Panc1 (cell line): ENCODE results near the gene KCNIP4. TPM values are rescaled to one million over a fixed set of nuclear protein-coding genes. Genes with fewer than 3 reads are reported as not detected.

Source experiments
- ATAC-seq: fragments of 200-7000 bp; cut with Tn5 transposase; 2 replicates; pipeline ENCODE4 v1.9.1; 2020; ENCODE audit warnings: mild to moderate bottlenecking, moderate library complexity
- BruUV-seq: library from RNA; stranded (reverse); fragments of 400-500 nt; replicated peaks from 2 replicates; lab custom pipeline; 2021; lab: Mats Ljungman, UMichigan
- CTCF ChIA-PET: fragments of 300-600 bp; sonication (Branson Sonifier 250); formaldehyde crosslinking; loops from one replicate; lab custom pipeline; 2022; ENCODE audit warnings: antibody characterized with exemption; lab: Charles Lee
- POLR2A ChIA-PET: fragments of 300-600 bp; sonication (Branson Sonifier 250); formaldehyde crosslinking; loops from one replicate; lab custom pipeline; 2022; ENCODE audit warnings: antibody characterized with exemption; lab: Charles Lee
- DNase-seq: peaks from one replicate; pipeline ENCODE4 v3.0.0-alpha.2; 2010; ENCODE audit warnings: low read depth, low spot score
- H3K27ac ChIP-seq: 2 replicates; pipeline ENCODE4 v1.5.1; 2011; ENCODE audit warnings: mild to moderate bottlenecking, low read length, inconsistent platforms
- H3K27me3 ChIP-seq: fragments of 200-500 bp; sonication (Bioruptor generic); 2 replicates; pipeline ENCODE4 v1.6.0; 2014; ENCODE audit warnings: low read length, inconsistent platforms; ENCODE audit not compliant: control insufficient read depth, insufficient read depth
- H3K36me3 ChIP-seq: fragments of 200-500 bp; sonication (Bioruptor generic); 2 replicates; pipeline ENCODE4 v1.5.1; 2014; ENCODE audit warnings: inconsistent platforms, mild to moderate bottlenecking, low read length, moderate library complexity; ENCODE audit not compliant: control insufficient read depth, insufficient read depth
- H3K4me1 ChIP-seq: 2 replicates; pipeline ENCODE4 v1.5.1; 2011; ENCODE audit warnings: inconsistent platforms, mild to moderate bottlenecking, low read length, moderate library complexity; ENCODE audit not compliant: control insufficient read depth, insufficient read depth
- H3K4me3 ChIP-seq, 2 experiments: 2 replicates each; pipeline ENCODE4 v1.5.1; 2011 to 2012; ENCODE audit warnings: low read depth in 2 of 2, low read length in 2 of 2, mild to moderate bottlenecking in 2 of 2, inconsistent platforms in 1 of 2, moderate library complexity in 1 of 2
- H3K9me3 ChIP-seq: fragments of 200-500 bp; sonication (Bioruptor generic); 2 replicates; pipeline ENCODE4 v1.5.1; 2014; ENCODE audit warnings: low read depth, mild to moderate bottlenecking, inconsistent platforms, low read length, moderate library complexity; ENCODE audit not compliant: control insufficient read depth, insufficient read depth
- POLR2AphosphoS5 ChIP-seq: IDR thresholded peaks from 2 replicates; pipeline ENCODE4 v1.6.1; 2012; ENCODE audit warnings: mild to moderate bottlenecking, low read depth, low read length, moderate library complexity
- SIN3A ChIP-seq: IDR thresholded peaks from 2 replicates; pipeline ENCODE4 v1.6.1; 2012; ENCODE audit warnings: low read depth, mild to moderate bottlenecking, low read length, moderate library complexity, borderline replicate concordance; ENCODE audit not compliant: insufficient read depth
- TCF7L2 ChIP-seq: IDR thresholded peaks from 2 replicates; pipeline ENCODE4 v1.6.1; 2011; ENCODE audit warnings: mild to moderate bottlenecking, low read depth, low read length, inconsistent platforms
- in situ Hi-C: cut with HindIII; loops from 2 replicates; pipeline ENCODE4 v1.10.0; 2016; ENCODE audit warnings: low sequenced_read_pairs, low pct_unique_long_range_greater_than_20kb
- intact Hi-C: fragments of 100-400 bp; cut with micrococcal nuclease; formaldehyde crosslinking; loops from one replicate; pipeline ENCODE4 v1.10.0; 2022; ENCODE audit not compliant: unreplicated experiment
- total RNA-seq: library from RNA; stranded (reverse); gene quantifications from one replicate; pipeline ENCODE4 v1.2.1, GENCODE V29; 2021; ENCODE audit not compliant: unreplicated experiment
- TF ChIP-seq, protein P1 (sequence below): fragments of 450-650 bp; IDR thresholded peaks from 2 replicates; pipeline ENCODE4 v1.5.1; 2017; ENCODE audit warnings: mild to moderate bottlenecking
- TF ChIP-seq, protein P2 (sequence below), 2 experiments: IDR thresholded peaks; 2 replicates each; pipeline ENCODE4 v1.6.1; 2011 to 2012; ENCODE audit warnings: low read depth in 2 of 2, control low read depth in 1 of 2, low read length in 1 of 2, mild to moderate bottlenecking in 1 of 2, moderate library complexity in 1 of 2; ENCODE audit not compliant: insufficient read depth in 1 of 2

The KCNIP4 gene
- total RNA-seq, 1 experiment from 2014 or later = not detected

DNA sequence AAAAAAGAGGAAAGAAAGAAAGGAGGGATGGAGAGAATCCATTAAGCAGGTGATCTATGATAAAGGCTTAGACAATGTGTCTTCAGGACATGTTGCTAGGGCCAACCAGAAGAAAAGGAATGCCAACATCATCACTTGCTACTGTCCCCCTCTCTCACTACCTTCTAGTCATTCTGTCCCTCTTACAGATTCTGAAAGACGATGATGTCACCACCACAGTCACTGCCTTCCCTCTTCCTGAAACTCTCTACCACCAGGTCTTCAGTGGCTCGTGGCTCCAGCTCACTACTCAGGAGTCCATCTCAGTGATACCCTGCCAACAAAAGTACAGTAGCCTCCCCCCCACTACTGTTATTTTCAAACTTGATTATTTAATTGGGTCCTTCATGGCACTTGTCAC, 64.0 kb downstream of the KCNIP4 start:
- Histone ChIP-seq H3K27ac (no peak overlapping the region), H3K36me3 (no peaks in the 10 kb centered on the region), H3K27me3 (no peaks in the 10 kb centered on the region), H3K4me3 (no peak overlapping the region), H3K4me1 (no peaks in the 10 kb centered on the region), H3K9me3 (no peaks in the 10 kb centered on the region)
- CTCF ChIA-PET = no interaction called here
- no peak for DNase-seq
- POLR2A ChIA-PET = no interaction called here
- TF ChIP-seq TCF7L2 = no peak
- TF ChIP-seq, protein P1, sequence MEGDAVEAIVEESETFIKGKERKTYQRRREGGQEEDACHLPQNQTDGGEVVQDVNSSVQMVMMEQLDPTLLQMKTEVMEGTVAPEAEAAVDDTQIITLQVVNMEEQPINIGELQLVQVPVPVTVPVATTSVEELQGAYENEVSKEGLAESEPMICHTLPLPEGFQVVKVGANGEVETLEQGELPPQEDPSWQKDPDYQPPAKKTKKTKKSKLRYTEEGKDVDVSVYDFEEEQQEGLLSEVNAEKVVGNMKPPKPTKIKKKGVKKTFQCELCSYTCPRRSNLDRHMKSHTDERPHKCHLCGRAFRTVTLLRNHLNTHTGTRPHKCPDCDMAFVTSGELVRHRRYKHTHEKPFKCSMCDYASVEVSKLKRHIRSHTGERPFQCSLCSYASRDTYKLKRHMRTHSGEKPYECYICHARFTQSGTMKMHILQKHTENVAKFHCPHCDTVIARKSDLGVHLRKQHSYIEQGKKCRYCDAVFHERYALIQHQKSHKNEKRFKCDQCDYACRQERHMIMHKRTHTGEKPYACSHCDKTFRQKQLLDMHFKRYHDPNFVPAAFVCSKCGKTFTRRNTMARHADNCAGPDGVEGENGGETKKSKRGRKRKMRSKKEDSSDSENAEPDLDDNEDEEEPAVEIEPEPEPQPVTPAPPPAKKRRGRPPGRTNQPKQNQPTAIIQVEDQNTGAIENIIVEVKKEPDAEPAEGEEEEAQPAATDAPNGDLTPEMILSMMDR = no peak
- TF ChIP-seq, protein P2, sequence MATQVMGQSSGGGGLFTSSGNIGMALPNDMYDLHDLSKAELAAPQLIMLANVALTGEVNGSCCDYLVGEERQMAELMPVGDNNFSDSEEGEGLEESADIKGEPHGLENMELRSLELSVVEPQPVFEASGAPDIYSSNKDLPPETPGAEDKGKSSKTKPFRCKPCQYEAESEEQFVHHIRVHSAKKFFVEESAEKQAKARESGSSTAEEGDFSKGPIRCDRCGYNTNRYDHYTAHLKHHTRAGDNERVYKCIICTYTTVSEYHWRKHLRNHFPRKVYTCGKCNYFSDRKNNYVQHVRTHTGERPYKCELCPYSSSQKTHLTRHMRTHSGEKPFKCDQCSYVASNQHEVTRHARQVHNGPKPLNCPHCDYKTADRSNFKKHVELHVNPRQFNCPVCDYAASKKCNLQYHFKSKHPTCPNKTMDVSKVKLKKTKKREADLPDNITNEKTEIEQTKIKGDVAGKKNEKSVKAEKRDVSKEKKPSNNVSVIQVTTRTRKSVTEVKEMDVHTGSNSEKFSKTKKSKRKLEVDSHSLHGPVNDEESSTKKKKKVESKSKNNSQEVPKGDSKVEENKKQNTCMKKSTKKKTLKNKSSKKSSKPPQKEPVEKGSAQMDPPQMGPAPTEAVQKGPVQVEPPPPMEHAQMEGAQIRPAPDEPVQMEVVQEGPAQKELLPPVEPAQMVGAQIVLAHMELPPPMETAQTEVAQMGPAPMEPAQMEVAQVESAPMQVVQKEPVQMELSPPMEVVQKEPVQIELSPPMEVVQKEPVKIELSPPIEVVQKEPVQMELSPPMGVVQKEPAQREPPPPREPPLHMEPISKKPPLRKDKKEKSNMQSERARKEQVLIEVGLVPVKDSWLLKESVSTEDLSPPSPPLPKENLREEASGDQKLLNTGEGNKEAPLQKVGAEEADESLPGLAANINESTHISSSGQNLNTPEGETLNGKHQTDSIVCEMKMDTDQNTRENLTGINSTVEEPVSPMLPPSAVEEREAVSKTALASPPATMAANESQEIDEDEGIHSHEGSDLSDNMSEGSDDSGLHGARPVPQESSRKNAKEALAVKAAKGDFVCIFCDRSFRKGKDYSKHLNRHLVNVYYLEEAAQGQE (IDR thresholded peaks at IDR 0.05; ENCODE audit: insufficient read depth in 1 of 2, low read depth in 2 of 2, low read length in 1 of 2) = no peak
- no peak for TF ChIP-seq SIN3A
- TF ChIP-seq POLR2AphosphoS5 = no peak
- in situ Hi-C loops (no loop called here), intact Hi-C loops (no loop called here)
- ATAC-seq = no peak
- no TSS peak for BruUV-seq

GRCh38 chr4:21882051-21882839, 66.3 kb downstream of the KCNIP4 start:
- no peak overlapping the region for H3K27ac ChIP-seq
- no peaks in the 10 kb centered on the region for H3K9me3 ChIP-seq
- intact Hi-C loops (no loop called here), in situ Hi-C loops (no loop called here)
- no peaks in the 10 kb centered on the region for H3K36me3 ChIP-seq
- H3K27me3 ChIP-seq = no peaks in the 10 kb centered on the region
- DNase-seq = no peak
- POLR2A ChIA-PET = no interaction called here
- ATAC-seq = no peak
- no TSS peak for BruUV-seq
- CTCF ChIA-PET = no interaction called here
- TF ChIP-seq, protein P2 (IDR thresholded peaks at IDR 0.05; ENCODE audit: insufficient read depth in 1 of 2, low read depth in 2 of 2, low read length in 1 of 2) = no peak
- no peak for TF ChIP-seq TCF7L2
- TF ChIP-seq, protein P1 = no peak
- TF ChIP-seq POLR2AphosphoS5 = no peak
- TF ChIP-seq SIN3A = no peak
- no peaks in the 10 kb centered on the region for H3K4me1 ChIP-seq
- no peak overlapping the region for H3K4me3 ChIP-seq
